Measurements from ENCODE around the gene PFKFB2.

- TF ChIP-seq, protein P1, sequence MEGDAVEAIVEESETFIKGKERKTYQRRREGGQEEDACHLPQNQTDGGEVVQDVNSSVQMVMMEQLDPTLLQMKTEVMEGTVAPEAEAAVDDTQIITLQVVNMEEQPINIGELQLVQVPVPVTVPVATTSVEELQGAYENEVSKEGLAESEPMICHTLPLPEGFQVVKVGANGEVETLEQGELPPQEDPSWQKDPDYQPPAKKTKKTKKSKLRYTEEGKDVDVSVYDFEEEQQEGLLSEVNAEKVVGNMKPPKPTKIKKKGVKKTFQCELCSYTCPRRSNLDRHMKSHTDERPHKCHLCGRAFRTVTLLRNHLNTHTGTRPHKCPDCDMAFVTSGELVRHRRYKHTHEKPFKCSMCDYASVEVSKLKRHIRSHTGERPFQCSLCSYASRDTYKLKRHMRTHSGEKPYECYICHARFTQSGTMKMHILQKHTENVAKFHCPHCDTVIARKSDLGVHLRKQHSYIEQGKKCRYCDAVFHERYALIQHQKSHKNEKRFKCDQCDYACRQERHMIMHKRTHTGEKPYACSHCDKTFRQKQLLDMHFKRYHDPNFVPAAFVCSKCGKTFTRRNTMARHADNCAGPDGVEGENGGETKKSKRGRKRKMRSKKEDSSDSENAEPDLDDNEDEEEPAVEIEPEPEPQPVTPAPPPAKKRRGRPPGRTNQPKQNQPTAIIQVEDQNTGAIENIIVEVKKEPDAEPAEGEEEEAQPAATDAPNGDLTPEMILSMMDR (IDR thresholded peaks at IDR 0.05; ENCODE audit: poor library complexity): no peak
- TF ChIP-seq EZH2phosphoT487 (IDR thresholded peaks at IDR 0.05; ENCODE audit: low read depth, severe bottlenecking, unreplicated experiment): no peak
- TF ChIP-seq EZH2 (IDR thresholded peaks at IDR 0.05; ENCODE audit: borderline replicate concordance): no peak
Measured at GRCh38 chr1:207058878-207059867, 6.1 kb downstream of the PFKFB2 start.

Measured in hepatocyte (in vitro differentiated cells).